Measurements from ENCODE around the gene MORN1. TPM values are rescaled to one million over a fixed set of nuclear protein-coding genes. Genes with fewer than 3 reads are reported as not detected.

MORN1 gene
- total and polyA plus RNA-seq, 2 of the 4 experiments (the other 2 are of a cell fraction), result 3.0 to 4.2 TPM

GRCh38 chr1:2303781-2304180 lies 87.6 kb downstream of the MORN1 start:
- H2BK5ac ChIP-seq (ENCODE audit: low read depth, low read length, poor library complexity, severe bottlenecking), result no peak overlapping the region
- no peak overlapping the region for H4K91ac ChIP-seq (ENCODE audit: insufficient read depth, low read depth, low read length)
- no peaks in the 10 kb centered on the region for H3K9me3 ChIP-seq (ENCODE audit: control insufficient read depth, insufficient read depth, low read length)
- TF ChIP-seq, protein P1, sequence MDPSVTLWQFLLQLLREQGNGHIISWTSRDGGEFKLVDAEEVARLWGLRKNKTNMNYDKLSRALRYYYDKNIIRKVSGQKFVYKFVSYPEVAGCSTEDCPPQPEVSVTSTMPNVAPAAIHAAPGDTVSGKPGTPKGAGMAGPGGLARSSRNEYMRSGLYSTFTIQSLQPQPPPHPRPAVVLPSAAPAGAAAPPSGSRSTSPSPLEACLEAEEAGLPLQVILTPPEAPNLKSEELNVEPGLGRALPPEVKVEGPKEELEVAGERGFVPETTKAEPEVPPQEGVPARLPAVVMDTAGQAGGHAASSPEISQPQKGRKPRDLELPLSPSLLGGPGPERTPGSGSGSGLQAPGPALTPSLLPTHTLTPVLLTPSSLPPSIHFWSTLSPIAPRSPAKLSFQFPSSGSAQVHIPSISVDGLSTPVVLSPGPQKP (IDR thresholded peaks at IDR 0.05; ENCODE audit: borderline replicate concordance, low read depth, low read length), result no peak
- TF ChIP-seq RAD21 (IDR thresholded peaks at IDR 0.05; ENCODE audit: low read length) (no peak), POLR2A (IDR thresholded peaks at IDR 0.05; ENCODE audit: low read depth, low read length) (no peak)
- dilution Hi-C loops (cut with HindIII; ENCODE audit: low sequenced_read_pairs, unreplicated experiment), result no loop called here
- H3K4me3 ChIP-seq (ENCODE audit: insufficient read depth, low read depth, low read length), result no peak overlapping the region
- H2AK5ac ChIP-seq (ENCODE audit: low read depth, low read length), result no peak overlapping the region
- no peak for DNase-seq
- H2BK20ac ChIP-seq (ENCODE audit: low read depth, low read length), result no peak overlapping the region
- no peak overlapping the region for H2BK120ac ChIP-seq (ENCODE audit: low read depth, low read length)
- H3K27ac ChIP-seq (ENCODE audit: insufficient read depth, low read length), result no peak overlapping the region
- H2AFZ ChIP-seq (replicated peaks; ENCODE audit: low read length, poor library complexity), result no peak overlapping the region
- H4K20me1 ChIP-seq (ENCODE audit: insufficient read depth, low read length), result peaks cover 57% of the 10 kb centered on the region
- 100% methylated on average over 1 of the region's 26 CpGs; no CpG with 5 or more reads in 1 of the 2 experiments for WGBS, 2 experiments (ENCODE audit: extremely low coverage in 2 of 2, insufficient read length in 1 of 2)
- no peak overlapping the region for H3K14ac ChIP-seq (replicated peaks; ENCODE audit: low read depth, low read length)
- no peaks in the 10 kb centered on the region for H3K27me3 ChIP-seq (ENCODE audit: control insufficient read depth, insufficient read depth, low read length)
- peaks cover 56% of the 10 kb centered on the region for H3K36me3 ChIP-seq (ENCODE audit: control insufficient read depth, insufficient read depth, low read length)
- no peak overlapping the region for H4K8ac ChIP-seq (ENCODE audit: low read depth in 2 of 2, low read length in 2 of 2)
- H3K18ac ChIP-seq (ENCODE audit: low read depth, low read length), result no peak overlapping the region
- H3K79me1 ChIP-seq (ENCODE audit: low read depth in 1 of 2, low read length in 2 of 2), result peaks cover 5 to 67% of the 10 kb centered on the region in 2 experiments
- no peak overlapping the region for H3K4me2 ChIP-seq (ENCODE audit: low read depth, low read length)
- peaks cover 23% of the 10 kb centered on the region for H3K4me1 ChIP-seq (ENCODE audit: control insufficient read depth, insufficient read depth, low read length)
- no peak overlapping the region for H3K56ac ChIP-seq (ENCODE audit: extremely low read depth, insufficient read depth, low read length)
- no peak overlapping the region for H3K4ac ChIP-seq (ENCODE audit: low read depth, low read length)
- in situ Hi-C loops (cut with MboI; ENCODE audit: low sequenced_read_pairs), result no loop called here
- no peak overlapping the region for H2AK9ac ChIP-seq (replicated peaks; ENCODE audit: low read depth, low read length, poor library complexity)
- peaks cover 2% of the 10 kb centered on the region for H3K9me1 ChIP-seq (ENCODE audit: insufficient read depth, low read length)
- ChIA-PET POLR2A (ENCODE audit: unreplicated experiment) (no interaction called here), CTCF (no interaction called here)
- H2BK15ac ChIP-seq (ENCODE audit: low read depth, low read length), result no peak overlapping the region
- H3K23ac ChIP-seq (ENCODE audit: low read depth, low read length), result no peak overlapping the region
- no peak for ATAC-seq (ENCODE audit: low read depth)
- BruUV-seq (replicated peaks), result no TSS peak
- H4K5ac ChIP-seq (ENCODE audit: low read depth, low read length), result no peak overlapping the region
- H3K9ac ChIP-seq (ENCODE audit: low read depth, low read length), result no peak overlapping the region
- intact Hi-C loops (cut with micrococcal nuclease), result no loop called here

Measured in IMR-90 (cell line).